Measurements from ENCODE around the gene SSR4. TPM values are rescaled to one million over a fixed set of nuclear protein-coding genes. Genes with fewer than 3 reads are reported as not detected.

Gene SSR4
- total and polyA plus RNA-seq, 2 donors: 257 to 328 TPM

- Histone ChIP-seq H3K9me3 (ENCODE audit: control insufficient read depth in 2 of 2, insufficient read depth in 1 of 2, low read length in 1 of 2) (no peaks in the 10 kb centered on the region), H3K4me1 (ENCODE audit: control insufficient read depth in 2 of 2, insufficient read depth in 2 of 2, low read length in 2 of 2) (no peaks in the 10 kb centered on the region), H3K36me3 (ENCODE audit: control insufficient read depth in 2 of 2, insufficient read depth in 2 of 2, low read length in 1 of 2) (peaks cover 0 to 5% of the 10 kb centered on the region in 2 donors), H3K27ac (ENCODE audit: low read depth in 1 of 2, low read length in 1 of 2) (no peak overlapping the region), H3K27me3 (ENCODE audit: control insufficient read depth in 2 of 2, insufficient read depth in 1 of 2, low read length in 1 of 2) (peaks cover 0 to 30% of the 10 kb centered on the region in 2 donors), H3K4me3 (ENCODE audit: low read length in 2 of 2) (no peak overlapping the region)
- WGBS: 88% methylated on average over 16 of the region's 16 CpGs
- no peak for DNase-seq (ENCODE audit: low read depth in 6 of 9, low spot score in 9 of 9)
These were observed 15.8 kb upstream of the SSR4 start for GRCh38 chrX:153778684-153779101.

- Histone ChIP-seq H3K27me3 (ENCODE audit: control insufficient read depth in 2 of 2, insufficient read depth in 1 of 2, low read length in 1 of 2) (peaks cover 0 to 30% of the 10 kb centered on the region in 2 donors), H3K9me3 (ENCODE audit: control insufficient read depth in 2 of 2, insufficient read depth in 1 of 2, low read length in 1 of 2) (no peaks in the 10 kb centered on the region), H3K27ac (ENCODE audit: low read depth in 1 of 2, low read length in 1 of 2) (no peak overlapping the region), H3K36me3 (ENCODE audit: control insufficient read depth in 2 of 2, insufficient read depth in 2 of 2, low read length in 1 of 2) (peaks cover 0 to 15% of the 10 kb centered on the region in 2 donors), H3K4me1 (ENCODE audit: control insufficient read depth in 2 of 2, insufficient read depth in 2 of 2, low read length in 2 of 2) (no peaks in the 10 kb centered on the region), H3K4me3 (ENCODE audit: low read length in 2 of 2) (no peak overlapping the region)
- WGBS: 63% methylated on average over 18 of the region's 18 CpGs
- no peak for DNase-seq (ENCODE audit: low read depth in 6 of 9, low spot score in 9 of 9)
These were observed 14.4 kb upstream of the SSR4 start for GRCh38 chrX:153779891-153780677.

DNA sequence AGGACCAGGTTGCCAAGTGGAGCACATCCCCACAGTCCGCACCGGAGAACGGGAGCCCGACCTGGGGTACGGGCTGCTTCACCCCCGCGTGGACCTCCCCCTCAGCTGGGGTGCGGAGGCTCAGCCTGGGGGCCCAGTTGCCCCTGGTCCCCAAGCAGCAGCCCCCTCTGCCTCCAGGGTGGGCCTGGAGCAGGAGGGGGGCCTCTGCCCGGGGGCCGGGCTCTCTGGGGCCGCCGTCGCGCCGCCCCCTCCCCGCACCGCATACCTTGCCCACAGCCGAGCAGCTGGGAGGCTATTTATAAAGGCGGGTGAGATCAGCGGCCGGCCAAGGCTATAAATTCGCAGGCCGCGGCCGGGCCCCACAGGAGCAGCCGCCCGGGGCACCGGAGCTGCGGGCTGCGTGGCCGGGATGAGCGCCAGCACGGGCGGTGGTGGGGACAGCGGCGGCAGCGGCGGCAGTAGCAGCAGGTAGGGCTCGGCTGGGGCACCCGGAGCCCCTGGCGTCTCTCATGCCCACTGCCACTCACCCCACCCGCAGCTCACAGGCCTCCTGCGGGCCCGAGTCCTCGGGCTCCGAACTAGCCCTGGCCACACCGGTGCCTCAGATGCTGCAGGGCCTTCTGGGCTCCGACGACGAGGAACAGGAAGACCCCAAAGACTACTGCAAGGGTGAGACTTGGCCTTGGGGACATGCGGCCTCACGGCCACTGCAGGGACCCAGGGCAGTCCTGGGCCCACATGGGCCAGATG is 13.6 kb upstream of the SSR4 start, which contains the start of gene SRPK3:
Gene SRPK3, plus strand, starts transcription at position 364 of the 750 bp plus-strand sequence. Its CDS starts 46 bp downstream, at position 410.
- peaks cover 0 to 30% of the 10 kb centered on the region in 2 donors for H3K27me3 ChIP-seq (ENCODE audit: control insufficient read depth in 2 of 2, insufficient read depth in 1 of 2, low read length in 1 of 2)
- H3K9me3 ChIP-seq (ENCODE audit: control insufficient read depth in 2 of 2, insufficient read depth in 1 of 2, low read length in 1 of 2): no peaks in the 10 kb centered on the region
- no peak within 1 kb of the TSS for H3K4me3 ChIP-seq (ENCODE audit: low read length in 2 of 2)
- peaks cover 5 to 22% of the 10 kb centered on the region in 2 donors for H3K36me3 ChIP-seq (ENCODE audit: control insufficient read depth in 2 of 2, insufficient read depth in 2 of 2, low read length in 1 of 2)
- H3K27ac ChIP-seq (ENCODE audit: low read depth in 1 of 2, low read length in 1 of 2): no peak within 1 kb of the TSS
- no peaks in the 10 kb centered on the region for H3K4me1 ChIP-seq (ENCODE audit: control insufficient read depth in 2 of 2, insufficient read depth in 2 of 2, low read length in 2 of 2)
- DNase-seq (ENCODE audit: low read depth in 6 of 9, low spot score in 9 of 9): no peak
- WGBS: 43% methylated on average over 52 of the region's 52 CpGs

GRCh38 chrX:153781428-153782047 is 12.9 kb upstream of the SSR4 start:
- Histone ChIP-seq H3K4me1 (ENCODE audit: control insufficient read depth in 2 of 2, insufficient read depth in 2 of 2, low read length in 2 of 2) (no peaks in the 10 kb centered on the region), H3K4me3 (ENCODE audit: low read length in 2 of 2) (no peak overlapping the region), H3K9me3 (ENCODE audit: control insufficient read depth in 2 of 2, insufficient read depth in 1 of 2, low read length in 1 of 2) (no peaks in the 10 kb centered on the region), H3K27ac (ENCODE audit: low read depth in 1 of 2, low read length in 1 of 2) (no peak overlapping the region), H3K27me3 (ENCODE audit: control insufficient read depth in 2 of 2, insufficient read depth in 1 of 2, low read length in 1 of 2) (peaks cover 0 to 30% of the 10 kb centered on the region in 2 donors), H3K36me3 (ENCODE audit: control insufficient read depth in 2 of 2, insufficient read depth in 2 of 2, low read length in 1 of 2) (peaks cover 11 to 29% of the 10 kb centered on the region in 2 donors)
- WGBS: 92% methylated on average over 24 of the region's 24 CpGs
- no peak for DNase-seq (ENCODE audit: low read depth in 6 of 9, low spot score in 9 of 9)

- DNase-seq (ENCODE audit: low read depth in 6 of 9, low spot score in 9 of 9): no peak
- peaks cover 0 to 30% of the 10 kb centered on the region in 2 donors for H3K27me3 ChIP-seq (ENCODE audit: control insufficient read depth in 2 of 2, insufficient read depth in 1 of 2, low read length in 1 of 2)
- H3K27ac ChIP-seq (ENCODE audit: low read depth in 1 of 2, low read length in 1 of 2): no peak overlapping the region
- no peaks in the 10 kb centered on the region for H3K9me3 ChIP-seq (ENCODE audit: control insufficient read depth in 2 of 2, insufficient read depth in 1 of 2, low read length in 1 of 2)
- WGBS: 95% methylated on average over 11 of the region's 11 CpGs
- peaks cover 14 to 37% of the 10 kb centered on the region in 2 donors for H3K36me3 ChIP-seq (ENCODE audit: control insufficient read depth in 2 of 2, insufficient read depth in 2 of 2, low read length in 1 of 2)
- no peaks in the 10 kb centered on the region for H3K4me1 ChIP-seq (ENCODE audit: control insufficient read depth in 2 of 2, insufficient read depth in 2 of 2, low read length in 2 of 2)
- no peak overlapping the region for H3K4me3 ChIP-seq (ENCODE audit: low read length in 2 of 2)
These were observed 12.2 kb upstream of the SSR4 start for GRCh38 chrX:153782313-153782712.

- no peaks in the 10 kb centered on the region for H3K4me1 ChIP-seq (ENCODE audit: control insufficient read depth in 2 of 2, insufficient read depth in 2 of 2, low read length in 2 of 2)
- no peak for DNase-seq (ENCODE audit: low read depth in 6 of 9, low spot score in 9 of 9)
- H3K27me3 ChIP-seq (ENCODE audit: control insufficient read depth in 2 of 2, insufficient read depth in 1 of 2, low read length in 1 of 2): peaks cover 0 to 25% of the 10 kb centered on the region in 2 donors
- H3K27ac ChIP-seq (ENCODE audit: low read depth in 1 of 2, low read length in 1 of 2): no peak overlapping the region
- H3K36me3 ChIP-seq (ENCODE audit: control insufficient read depth in 2 of 2, insufficient read depth in 2 of 2, low read length in 1 of 2): peaks cover 17 to 42% of the 10 kb centered on the region in 2 donors
- no peak overlapping the region for H3K4me3 ChIP-seq (ENCODE audit: low read length in 2 of 2)
- no peaks in the 10 kb centered on the region for H3K9me3 ChIP-seq (ENCODE audit: control insufficient read depth in 2 of 2, insufficient read depth in 1 of 2, low read length in 1 of 2)
- WGBS: 97% methylated on average over 14 of the region's 14 CpGs
These were observed 11.6 kb upstream of the SSR4 start for GRCh38 chrX:153782871-153783270.

DNA sequence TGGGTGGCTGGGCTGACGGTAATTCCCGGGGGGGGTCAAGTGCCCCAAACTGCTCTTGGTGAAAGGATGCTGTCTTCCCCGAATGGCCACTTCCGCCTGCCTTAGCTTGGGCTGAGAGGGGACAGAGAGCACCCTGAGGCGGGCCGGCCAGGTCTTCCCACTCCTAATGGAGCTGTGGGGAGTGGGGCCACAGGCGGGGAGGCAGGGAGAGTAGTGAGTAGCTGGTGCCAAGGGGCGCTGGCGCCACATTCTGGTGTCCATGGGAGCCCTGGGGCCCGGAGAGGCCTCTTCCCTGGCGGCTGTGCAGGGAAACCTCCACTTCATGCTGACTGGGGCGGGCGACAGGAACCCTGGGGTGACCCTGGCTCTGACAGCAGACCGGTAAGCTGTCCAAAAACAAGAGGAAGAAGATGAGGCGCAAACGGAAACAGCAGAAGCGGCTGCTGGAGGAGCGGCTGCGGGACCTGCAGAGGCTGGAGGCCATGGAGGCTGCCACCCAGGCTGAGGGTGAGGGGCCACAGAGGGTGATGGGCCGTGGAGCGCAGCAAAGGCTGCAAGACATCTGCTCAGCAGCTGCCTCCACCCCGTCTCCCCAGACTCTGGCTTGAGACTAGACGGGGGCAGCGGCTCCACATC is 11.0 kb upstream of the SSR4 start:
- Histone ChIP-seq H3K4me3 (ENCODE audit: low read length in 2 of 2) (no peak overlapping the region), H3K9me3 (ENCODE audit: control insufficient read depth in 2 of 2, insufficient read depth in 1 of 2, low read length in 1 of 2) (no peaks in the 10 kb centered on the region), H3K27ac (ENCODE audit: low read depth in 1 of 2, low read length in 1 of 2) (no peak overlapping the region), H3K4me1 (ENCODE audit: control insufficient read depth in 2 of 2, insufficient read depth in 2 of 2, low read length in 2 of 2) (no peaks in the 10 kb centered on the region), H3K36me3 (ENCODE audit: control insufficient read depth in 2 of 2, insufficient read depth in 2 of 2, low read length in 1 of 2) (peaks cover 22 to 49% of the 10 kb centered on the region in 2 donors), H3K27me3 (ENCODE audit: control insufficient read depth in 2 of 2, insufficient read depth in 1 of 2, low read length in 1 of 2) (peaks cover 0 to 25% of the 10 kb centered on the region in 2 donors)
- no peak for DNase-seq (ENCODE audit: low read depth in 6 of 9, low spot score in 9 of 9)
- WGBS: 96% methylated on average over 24 of the region's 24 CpGs

GRCh38 chrX:153784325-153784967 is 10.0 kb upstream of the SSR4 start:
- Histone ChIP-seq H3K9me3 (ENCODE audit: control insufficient read depth in 2 of 2, insufficient read depth in 1 of 2, low read length in 1 of 2) (no peaks in the 10 kb centered on the region), H3K27me3 (ENCODE audit: control insufficient read depth in 2 of 2, insufficient read depth in 1 of 2, low read length in 1 of 2) (peaks cover 0 to 25% of the 10 kb centered on the region in 2 donors), H3K36me3 (ENCODE audit: control insufficient read depth in 2 of 2, insufficient read depth in 2 of 2, low read length in 1 of 2) (peaks cover 23 to 55% of the 10 kb centered on the region in 2 donors), H3K4me3 (ENCODE audit: low read length in 2 of 2) (no peak overlapping the region), H3K4me1 (ENCODE audit: control insufficient read depth in 2 of 2, insufficient read depth in 2 of 2, low read length in 2 of 2) (no peaks in the 10 kb centered on the region), H3K27ac (ENCODE audit: low read depth in 1 of 2, low read length in 1 of 2) (no peak overlapping the region)
- DNase-seq (ENCODE audit: low read depth in 6 of 9, low spot score in 9 of 9): no peak
- 95% methylated on average over 27 of the region's 27 CpGs for WGBS
